ENCODE measurements around the gene ITIH5. TPM values are rescaled to one million over a fixed set of nuclear protein-coding genes. Genes with fewer than 3 reads are reported as not detected.
"Not testable (repeated sequence)": the region's sequence is repeated elsewhere in the genome, so short reads cannot be mapped to it uniquely, and the experiment has no call there.

The ITIH5 gene
- total RNA-seq, 4 donors from 2014 or later, result 4.4 to 10.7 (median 8.3) TPM

GRCh38 chr10:7689591-7689990, 22.8 kb upstream of the ITIH5 start:
- intact Hi-C loops (cut with DNase I; ENCODE audit: low total_unique reads), result loop anchor here (5.0 kb wide), 1 partner anchor 157 kb away; no protein-coding TSS in a partner anchor
- TF ChIP-seq CTCF (IDR thresholded peaks at IDR 0.05) (no peak), POLR2A (IDR thresholded peaks at IDR 0.05) (no peak)
- no peak for DNase-seq (ENCODE audit: low spot score in 2 of 2)
- no peak overlapping the region for H3K4me3 ChIP-seq (ENCODE audit: low read depth, poor library complexity, severe bottlenecking)

- intact Hi-C loops (cut with DNase I; ENCODE audit: low total_unique reads), result loop anchor here (5.0 kb wide), 1 partner anchor 155 kb away; no protein-coding TSS in a partner anchor
- no peak overlapping the region for H3K4me3 ChIP-seq (ENCODE audit: low read depth, poor library complexity, severe bottlenecking)
- TF ChIP-seq POLR2A (IDR thresholded peaks at IDR 0.05) (no peak), CTCF (IDR thresholded peaks at IDR 0.05) (peak in 1 of 3 donors; percentile 81)
- WGBS, 2 donors, result 22 to 24% methylated on average over 20 of the region's 20 CpGs
- DNase-seq (ENCODE audit: low spot score in 2 of 2), result peak; percentile 82 to 95
These were observed 20.6 kb upstream of the ITIH5 start for GRCh38 chr10:7687228-7687907.

GRCh38 chr10:7686351-7687171, 19.8 kb upstream of the ITIH5 start:
- no peak overlapping the region for H3K4me3 ChIP-seq (ENCODE audit: low read depth, poor library complexity, severe bottlenecking)
- intact Hi-C loops (cut with DNase I; ENCODE audit: low total_unique reads), result loop anchor here (5.0 kb wide), 1 partner anchor 154 kb away; no protein-coding TSS in a partner anchor
- WGBS, 2 donors, result 71 to 78% methylated on average over 13 of the region's 13 CpGs
- DNase-seq (ENCODE audit: low spot score in 2 of 2), result no peak
- TF ChIP-seq CTCF (IDR thresholded peaks at IDR 0.05), result peak in 1 of 3 donors; percentile 12
- TF ChIP-seq POLR2A (IDR thresholded peaks at IDR 0.05), result no peak

- intact Hi-C loops (cut with DNase I; ENCODE audit: low total_unique reads); DNase-seq (ENCODE audit: low spot score in 2 of 2); H3K4me3 ChIP-seq (ENCODE audit: low read depth, poor library complexity, severe bottlenecking): not testable (repeated sequence)
- 63 to 64% methylated on average over 5 of the region's 5 CpGs for WGBS, 2 donors
These were observed 13.3 kb upstream of the ITIH5 start for GRCh38 chr10:7680078-7680477.

- intact Hi-C loops (cut with DNase I; ENCODE audit: low total_unique reads), result no loop called here
- WGBS, 2 donors, result 80 to 92% methylated on average over 1 of the region's 1 CpG
- no peak overlapping the region for H3K4me3 ChIP-seq (ENCODE audit: low read depth, poor library complexity, severe bottlenecking)
- no peak for TF ChIP-seq CTCF (IDR thresholded peaks at IDR 0.05)
- DNase-seq (ENCODE audit: low spot score in 2 of 2), result no peak
These were observed 12.5 kb upstream of the ITIH5 start for GRCh38 chr10:7679256-7679655.

- DNase-seq (ENCODE audit: low spot score in 2 of 2), result no peak
- 85 to 86% methylated on average over 23 of the region's 23 CpGs for WGBS, 2 donors
- intact Hi-C loops (cut with DNase I; ENCODE audit: low total_unique reads), result no loop called here
- TF ChIP-seq POLR2A (IDR thresholded peaks at IDR 0.05) (no peak), CTCF (IDR thresholded peaks at IDR 0.05) (no peak)
- H3K4me3 ChIP-seq (ENCODE audit: low read depth, poor library complexity, severe bottlenecking), result no peak overlapping the region
These were observed 5.8 kb upstream of the ITIH5 start for GRCh38 chr10:7672341-7673134.
